K562 (cell line): Measurements from ENCODE around the gene C22orf39. TPM values are rescaled to one million over a fixed set of nuclear protein-coding genes. Genes with fewer than 3 reads are reported as not detected.

ENCODE experiments used
- ARID4B ChIP-seq: sonication (generic); formaldehyde crosslinking; IDR thresholded peaks from 2 replicates; pipeline ENCODE4 v1.8.0; 2022; ENCODE audit warnings: mild to moderate bottlenecking, missing genetic modification reagents
- BHLHE40 ChIP-seq: IDR thresholded peaks from 2 replicates; pipeline ENCODE4 v1.6.1; 2011; ENCODE audit warnings: low read length, improper control_type of control experiment
- CAMTA2 ChIP-seq: fragments of 250-450 bp; sonication (Bioruptor Pico); conservative IDR thresholded peaks from 2 replicates; pipeline ENCODE4 v1.5.1; 2022
- FIP1L1 ChIP-seq: fragments of 200-400 bp; formaldehyde crosslinking; IDR thresholded peaks from 2 replicates; pipeline ENCODE4 v1.6.1; 2018; ENCODE audit warnings: mild to moderate bottlenecking, low read depth, low read length; ENCODE audit not compliant: poor library complexity, severe bottlenecking
- HMG20B ChIP-seq: fragments of 250-450 bp; sonication (Bioruptor Pico); IDR thresholded peaks from 2 replicates; pipeline ENCODE4 v1.5.0; 2021; ENCODE audit warnings: mild to moderate bottlenecking
- HNRNPUL1 ChIP-seq: fragments of 200-400 bp; formaldehyde crosslinking; IDR thresholded peaks from 2 replicates; pipeline ENCODE4 v1.6.1; 2017; ENCODE audit warnings: low read length
- LCOR ChIP-seq: sonication (generic); formaldehyde crosslinking; IDR thresholded peaks from 2 replicates; pipeline ENCODE4 v1.8.0; 2022; ENCODE audit warnings: mild to moderate bottlenecking, missing genetic modification reagents
- NCOA1 ChIP-seq: fragments of 450-650 bp; IDR thresholded peaks from 2 replicates; pipeline ENCODE4 v1.6.1; 2016; ENCODE audit warnings: low read depth
- POLR2AphosphoS2 ChIP-seq: IDR thresholded peaks from 2 replicates; pipeline ENCODE4 v1.6.1; 2012; ENCODE audit warnings: low read length, improper control_type of control experiment
- SPI1 ChIP-seq: IDR thresholded peaks from 2 replicates; pipeline ENCODE4 v1.6.1; 2011; ENCODE audit warnings: low read depth, low read length, control low read depth, borderline replicate concordance
- ZNF253 ChIP-seq: fragments of 250-450 bp; sonication (Bioruptor Pico); conservative IDR thresholded peaks from 2 replicates; pipeline ENCODE4 v1.6.1; 2021; ENCODE audit warnings: mild to moderate bottlenecking
- ZNF384 ChIP-seq: IDR thresholded peaks from 2 replicates; pipeline ENCODE4 v1.6.1; 2012; ENCODE audit warnings: low read depth, low read length, improper control_type of control experiment
- ZNF395 ChIP-seq: fragments of 200-800 bp; sonication (Bioruptor generic); IDR thresholded peaks from 2 replicates; pipeline ENCODE4 v1.6.1; 2017; ENCODE audit warnings: missing genetic modification characterization, missing compliant biosample characterization
- ZNF586 ChIP-seq: fragments of 450-650 bp; formaldehyde crosslinking; conservative IDR thresholded peaks from 2 replicates; pipeline ENCODE4 v1.4.0; 2020; ENCODE audit warnings: mild to moderate bottlenecking, moderate library complexity
- ZNF695 ChIP-seq: fragments of 450-650 bp; formaldehyde crosslinking; IDR thresholded peaks from 2 replicates; pipeline ENCODE4 v1.4.0; 2020; ENCODE audit warnings: mild to moderate bottlenecking, moderate library complexity
- ZNF696 ChIP-seq: fragments of 250-450 bp; sonication (Bioruptor Pico); conservative IDR thresholded peaks from 2 replicates; pipeline ENCODE4 v1.4.0; 2020; ENCODE audit warnings: mild to moderate bottlenecking, moderate library complexity
- ZNF778 ChIP-seq: fragments of 450-650 bp; formaldehyde crosslinking; IDR thresholded peaks from 2 replicates; pipeline ENCODE4 v1.4.0; 2020; ENCODE audit warnings: mild to moderate bottlenecking, moderate library complexity
- polyA plus RNA-seq, 8 experiments: library from polyadenylated mRNA; depleted of rRNA in 4 of 8; stranded (reverse) in 5 of 8; unstranded in 3 of 8; fragments of >200 nt; fragmentation: Nextera tagmentation in 2 of 8; fragmentation: Illumina TruSeq in 1 of 8; extraction: Ambion mirVana in 2 of 8; extraction: Trizol in 1 of 8; gene quantifications; 2 replicates each; pipeline versions ENCODE4 v1.2.1 to v1.2.3, GENCODE V29; 2011 to 2014; ENCODE audit warnings: inconsistent platforms in 1 of 8, missing spikeins in 1 of 8
- total RNA-seq, 7 experiments: library from RNA; depleted of rRNA in 6 of 7; stranded (reverse); fragments of >200 nt in 6 of 7; fragmentation: Illumina TruSeq in 2 of 7; extraction: Trizol in 2 of 7; gene quantifications; 2 replicates each; pipeline versions ENCODE4 v1.2.1 to v1.2.3, GENCODE V29; 2011 to 2021; ENCODE audit warnings: low replicate concordance in 1 of 7
- TF ChIP-seq, protein P1 (sequence below): sonication (generic); formaldehyde crosslinking; IDR thresholded peaks from 2 replicates; pipeline ENCODE4 v1.8.0; 2022; ENCODE audit warnings: missing genetic modification reagents, mild to moderate bottlenecking, borderline replicate concordance
- TF ChIP-seq, protein P2 (sequence below), 2 experiments: IDR thresholded peaks in 1 of 2; conservative IDR thresholded peaks in 1 of 2; 2 replicates each; pipeline ENCODE4 v1.6.1; 2016; ENCODE audit warnings: low read depth in 2 of 2, mild to moderate bottlenecking in 1 of 2, missing compliant biosample characterization in 1 of 2, missing genetic modification characterization in 1 of 2, moderate library complexity in 1 of 2

The C22orf39 gene
- total and polyA plus RNA-seq, 9 of the 15 experiments (the other 6 are each of a cell fraction or from before 2014, with no cell fraction given), result 20.4 to 139 (median 66.8) TPM

DNA sequence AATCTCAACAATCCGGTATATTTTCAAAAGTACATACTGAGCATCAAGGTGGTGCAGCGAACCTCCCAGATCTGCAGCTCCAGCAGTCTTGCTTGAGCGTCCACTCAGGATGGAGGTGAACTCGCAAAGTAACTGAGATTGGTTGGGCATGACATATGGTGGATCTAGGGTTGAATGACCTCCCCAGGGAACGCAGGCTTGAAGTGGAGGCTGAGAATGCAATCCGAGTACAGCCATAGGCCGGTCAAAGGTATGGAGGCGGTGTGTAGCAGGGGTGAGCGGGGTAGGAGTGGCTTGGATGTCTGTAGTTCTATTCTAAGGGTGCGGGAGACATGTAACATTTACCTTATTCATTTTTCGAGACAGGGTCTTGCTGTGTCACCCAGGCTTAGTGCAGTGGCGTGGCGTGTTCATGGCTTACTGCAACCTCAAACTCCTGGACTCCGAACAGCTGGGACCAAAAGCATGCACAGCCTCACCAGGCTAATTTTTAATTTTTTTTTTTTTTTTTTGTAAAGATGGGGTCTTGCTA lies 631 bp upstream of the C22orf39 start (continued):
- TF ChIP-seq, protein P1, sequence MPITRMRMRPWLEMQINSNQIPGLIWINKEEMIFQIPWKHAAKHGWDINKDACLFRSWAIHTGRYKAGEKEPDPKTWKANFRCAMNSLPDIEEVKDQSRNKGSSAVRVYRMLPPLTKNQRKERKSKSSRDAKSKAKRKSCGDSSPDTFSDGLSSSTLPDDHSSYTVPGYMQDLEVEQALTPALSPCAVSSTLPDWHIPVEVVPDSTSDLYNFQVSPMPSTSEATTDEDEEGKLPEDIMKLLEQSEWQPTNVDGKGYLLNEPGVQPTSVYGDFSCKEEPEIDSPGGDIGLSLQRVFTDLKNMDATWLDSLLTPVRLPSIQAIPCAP (CRISPR knock-in tag), result no peak
- TF ChIP-seq ZNF696, result no peak
- TF ChIP-seq BHLHE40, result no peak
- TF ChIP-seq, protein P2, sequence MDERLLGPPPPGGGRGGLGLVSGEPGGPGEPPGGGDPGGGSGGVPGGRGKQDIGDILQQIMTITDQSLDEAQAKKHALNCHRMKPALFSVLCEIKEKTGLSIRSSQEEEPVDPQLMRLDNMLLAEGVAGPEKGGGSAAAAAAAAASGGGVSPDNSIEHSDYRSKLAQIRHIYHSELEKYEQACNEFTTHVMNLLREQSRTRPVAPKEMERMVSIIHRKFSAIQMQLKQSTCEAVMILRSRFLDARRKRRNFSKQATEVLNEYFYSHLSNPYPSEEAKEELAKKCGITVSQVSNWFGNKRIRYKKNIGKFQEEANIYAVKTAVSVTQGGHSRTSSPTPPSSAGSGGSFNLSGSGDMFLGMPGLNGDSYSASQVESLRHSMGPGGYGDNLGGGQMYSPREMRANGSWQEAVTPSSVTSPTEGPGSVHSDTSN (CRISPR knock-in tag; IDR thresholded peaks at IDR 0.05; ENCODE audit: low read depth), result no peak
- TF ChIP-seq, protein P2 (tag; conservative IDR thresholded peaks at IDR 0.05; ENCODE audit: low read depth), result no peak
- TF ChIP-seq ZNF253 (CRISPR knock-in tag), result 0 out of 2 replicates have a peak, but pooled peaks have one; percentile 3
- TF ChIP-seq ZNF384, result no peak
- no peak for TF ChIP-seq HNRNPUL1
- TF ChIP-seq SPI1, result no peak
- no peak for TF ChIP-seq FIP1L1
- no peak for TF ChIP-seq ZNF395 (CRISPR knock-in tag)
- TF ChIP-seq CAMTA2 (CRISPR knock-in tag), result no peak
- no peak for TF ChIP-seq LCOR (CRISPR knock-in tag)
- no peak for TF ChIP-seq HMG20B (CRISPR knock-in tag)
- 0 out of 2 replicates have a peak, but pooled peaks have one; percentile 30 for TF ChIP-seq NCOA1
- TF ChIP-seq ZNF778 (CRISPR knock-in tag), result no peak
- no peak for TF ChIP-seq ARID4B (CRISPR knock-in tag)
- 0 out of 2 replicates have a peak, but pooled peaks have one; percentile 79 for TF ChIP-seq ZNF695 (CRISPR knock-in tag)
- peak; percentile 98 for TF ChIP-seq POLR2AphosphoS2
- TF ChIP-seq ZNF586 (CRISPR knock-in tag), result no peak
